Naive thymus-derived CD4-positive, alpha-beta T cell (primary cell): ENCODE results near the gene DNAJA2. TPM values are rescaled to one million over a fixed set of nuclear protein-coding genes. Genes with fewer than 3 reads are reported as not detected.
"Not testable (repeated sequence)": the region's sequence is repeated elsewhere in the genome, so short reads cannot be mapped to it uniquely, and the experiment has no call there.

ENCODE experiments used
- ATAC-seq: fragments of 150-1000 bp; cut with Tn5 transposase; 2 replicates; pipeline ENCODE4 v1.10.0; 2021; ENCODE audit warnings: mild to moderate bottlenecking, moderate library complexity
- CTCF ChIA-PET: fragments of 350-600 bp; sonication (Branson Sonifier 250); formaldehyde crosslinking; loops from one replicate; lab custom pipeline; 2021; ENCODE audit warnings: antibody characterized with exemption; lab: Charles Lee
- POLR2A ChIA-PET: fragments of 350-600 bp; sonication (Branson Sonifier 250); formaldehyde crosslinking; loops from one replicate; lab custom pipeline; 2021; ENCODE audit warnings: antibody characterized with exemption, inconsistent platforms; lab: Charles Lee
- DNase-seq, 9 donors: peaks; one replicate each; pipeline versions ENCODE4 v3.0.0 to v3.0.0-alpha.2; 2020 to 2022; ENCODE audit warnings: mixed read lengths in 1 of 9
- H3K27ac ChIP-seq: one replicate; pipeline ENCODE4 v1.7.0; 2013; ENCODE audit warnings: mild to moderate bottlenecking, low read depth, low read length, moderate library complexity
- H3K27me3 ChIP-seq, 2 donors: one replicate each; pipeline ENCODE4 v1.7.0; 2013; ENCODE audit warnings: low read length in 2 of 2, mild to moderate bottlenecking in 2 of 2, moderate library complexity in 2 of 2; ENCODE audit not compliant: control insufficient read depth in 2 of 2, insufficient read depth in 2 of 2
- H3K36me3 ChIP-seq, 3 experiments: 1 replicate in 2 of 3; 2 replicates in 1 of 3; pipeline ENCODE4 v1.7.0; 2013; ENCODE audit warnings: low read length in 3 of 3, mild to moderate bottlenecking in 3 of 3, moderate library complexity in 1 of 3; ENCODE audit not compliant: insufficient read depth in 3 of 3, control insufficient read depth in 2 of 3
- H3K4me1 ChIP-seq, 2 donors: one replicate each; pipeline ENCODE4 v1.7.0; 2013; ENCODE audit warnings: low read length in 2 of 2, mild to moderate bottlenecking in 2 of 2, moderate library complexity in 1 of 2; ENCODE audit not compliant: control insufficient read depth in 2 of 2, insufficient read depth in 2 of 2
- H3K4me3 ChIP-seq: 2 replicates; pipeline ENCODE4 v1.7.0; 2013; ENCODE audit warnings: mild to moderate bottlenecking, low read length
- H3K9me3 ChIP-seq, 3 experiments: 1 replicate in 2 of 3; 2 replicates in 1 of 3; pipeline ENCODE4 v1.7.0; 2013; ENCODE audit warnings: low read length in 3 of 3; ENCODE audit not compliant: control insufficient read depth in 2 of 3
- H3K27ac Mint-ChIP-seq, 9 donors: one replicate each; pipeline ENCODE4 v1.8.0; 2020 to 2022; ENCODE audit warnings: mixed read lengths in 9 of 9, mild to moderate bottlenecking in 8 of 9, moderate library complexity in 5 of 9, inconsistent platforms in 2 of 9
- H3K27me3 Mint-ChIP-seq, 5 donors: one replicate each; pipeline ENCODE4 v1.8.0; 2021 to 2022; ENCODE audit warnings: mixed read lengths in 5 of 5, mild to moderate bottlenecking in 1 of 5
- H3K36me3 Mint-ChIP-seq, 5 donors: one replicate each; pipeline ENCODE4 v1.8.0; 2020 to 2022; ENCODE audit warnings: mixed read lengths in 5 of 5, mild to moderate bottlenecking in 3 of 5, inconsistent platforms in 1 of 5
- H3K4me1 Mint-ChIP-seq, 7 donors: one replicate each; pipeline ENCODE4 v1.8.0; 2020 to 2022; ENCODE audit warnings: mixed read lengths in 7 of 7, mild to moderate bottlenecking in 3 of 7, inconsistent platforms in 1 of 7
- H3K4me3 Mint-ChIP-seq, 10 donors: one replicate each; pipeline ENCODE4 v1.8.0; 2020 to 2022; ENCODE audit warnings: mild to moderate bottlenecking in 10 of 10, mixed read lengths in 10 of 10, moderate library complexity in 6 of 10, inconsistent platforms in 2 of 10
- H3K9me3 Mint-ChIP-seq, 11 donors: one replicate each; pipeline ENCODE4 v1.8.0; 2020 to 2022; ENCODE audit warnings: mixed read lengths in 11 of 11, mild to moderate bottlenecking in 4 of 11, inconsistent platforms in 1 of 11, moderate library complexity in 1 of 11
- intact Hi-C, 2 donors: fragments of 100-400 bp; cut with micrococcal nuclease; formaldehyde crosslinking; loops; one replicate each; pipeline ENCODE4 v1.15.1; 2023
- polyA plus RNA-seq, 2 donors: library from polyadenylated mRNA; unstranded; fragments of 300-500 nt; fragmentation: Illumina TruSeq; gene quantifications; one replicate each; pipeline ENCODE4 v1.2.3, GENCODE V29; 2021
- total RNA-seq, 6 experiments: library from RNA in 5 of 6; stranded (reverse) in 5 of 6; gene quantifications; 1 replicate in 5 of 6; 2 replicates in 1 of 6; pipeline ENCODE4 v1.2.3 and lab custom pipeline; 2021 to 2026

The DNAJA2 gene
- total and polyA plus RNA-seq, 7 experiments from 2014 or later = 59.4 to 98.2 (median 66.1) TPM

DNA sequence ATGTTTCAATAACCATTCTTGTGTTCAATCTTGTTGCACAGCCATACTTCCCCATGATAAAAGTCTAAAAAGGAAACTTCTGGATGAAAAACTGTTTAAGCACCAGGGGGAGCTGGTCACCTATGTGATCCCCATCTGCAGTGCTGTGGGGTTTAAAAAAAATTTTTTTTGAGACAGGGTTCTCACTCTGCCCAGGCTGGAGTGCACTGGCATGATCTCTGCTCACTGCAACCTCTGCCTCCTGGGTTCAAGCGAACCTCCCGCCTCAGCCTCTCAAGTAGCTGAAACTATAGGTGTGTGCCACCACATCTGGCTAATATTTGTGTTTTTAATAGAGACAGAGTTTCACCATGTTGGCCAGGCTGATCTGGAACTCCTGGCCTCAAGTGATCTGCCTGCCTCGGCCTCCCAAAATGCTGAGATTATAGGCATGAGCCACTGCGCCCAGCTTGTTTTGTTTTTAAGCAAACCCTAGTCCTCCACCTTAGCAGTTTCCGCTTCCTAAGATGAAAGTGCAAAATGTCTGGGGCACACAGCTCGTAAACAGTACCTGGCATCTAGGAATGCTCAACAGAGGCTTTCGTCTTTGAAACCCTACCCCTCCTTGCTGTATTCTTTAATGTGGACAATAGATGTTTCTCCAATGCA lies 25.4 kb downstream of the DNAJA2 start:
- Histone ChIP-seq H3K27me3 (no peaks in the 10 kb centered on the region), H3K4me1 (no peaks in the 10 kb centered on the region), H3K9me3 (no peaks in the 10 kb centered on the region), H3K27ac (no peak overlapping the region), H3K4me3 (no peak overlapping the region), H3K36me3 (no peaks in the 10 kb centered on the region)
- peak; percentile 89 for ATAC-seq
- ChIA-PET CTCF (interaction anchor here (0.6 to 1.4 kb wide), 3 partner anchors 81 to 1664 kb away, joined by 3 to 6 read pairs (median 4); no protein-coding TSS in a partner anchor), POLR2A (interaction anchor here (0.8 kb wide), 1 partner anchor 24 kb away, joined by 5 read pairs; no protein-coding TSS in a partner anchor)
- Mint-ChIP-seq H3K27ac (no peak overlapping the region), H3K4me1 (peaks cover 0 to 13% (median under 1%) of the 10 kb centered on the region in 7 donors), H3K27me3 (no peaks in the 10 kb centered on the region), H3K36me3 (peaks cover 0 to 1% (median 0%) of the 10 kb centered on the region in 5 donors), H3K4me3 (no peak overlapping the region), H3K9me3 (peaks cover 0 to 2% (median 0%) of the 10 kb centered on the region in 11 donors)
- peak in 7 of 9 donors; percentile 11 to 49 (median 42) for DNase-seq
- intact Hi-C loops = loop anchor here (1.0 to 5.0 kb wide), 6 partner anchors 70 to 1217 kb away; partner anchors contain the start of gene NETO2 (in 2 of the 2)

DNA sequence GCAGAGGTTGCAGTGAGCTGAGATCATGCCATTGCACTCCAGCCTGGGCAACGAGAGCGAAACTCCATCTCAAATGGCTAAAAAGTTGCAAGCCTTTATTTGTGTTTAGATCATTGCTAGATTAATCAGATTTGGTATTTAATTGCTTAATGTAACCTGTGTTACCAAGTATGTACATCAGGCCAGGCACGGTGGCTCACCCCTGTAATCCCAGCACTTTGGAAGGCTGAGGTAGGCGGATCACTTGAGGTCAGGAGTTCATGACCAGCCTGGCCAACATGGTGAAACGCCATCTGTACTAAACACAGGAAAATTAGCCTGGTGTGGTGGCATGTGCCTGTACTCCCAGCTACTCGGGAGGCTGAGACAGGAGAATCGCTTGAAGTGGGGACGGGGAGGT lies 28.8 kb downstream of the DNAJA2 start:
- DNase-seq, H3K36me3 Mint-ChIP-seq, H3K4me3 Mint-ChIP-seq, H3K27ac Mint-ChIP-seq, H3K27ac ChIP-seq, CTCF ChIA-PET, ATAC-seq, H3K9me3 ChIP-seq, H3K9me3 Mint-ChIP-seq, POLR2A ChIA-PET, H3K27me3 Mint-ChIP-seq, H3K4me1 ChIP-seq, H3K27me3 ChIP-seq, H3K36me3 ChIP-seq, H3K4me3 ChIP-seq: not testable (repeated sequence)
- H3K4me1 Mint-ChIP-seq = peaks cover 0 to 20% (median 7%) of the 10 kb centered on the region in 7 donors
- intact Hi-C loops = loop anchor here (5.0 kb wide), 1 partner anchor 198 kb away; the partner anchor contains the start of gene NETO2 (in 2 of the 2)

DNA sequence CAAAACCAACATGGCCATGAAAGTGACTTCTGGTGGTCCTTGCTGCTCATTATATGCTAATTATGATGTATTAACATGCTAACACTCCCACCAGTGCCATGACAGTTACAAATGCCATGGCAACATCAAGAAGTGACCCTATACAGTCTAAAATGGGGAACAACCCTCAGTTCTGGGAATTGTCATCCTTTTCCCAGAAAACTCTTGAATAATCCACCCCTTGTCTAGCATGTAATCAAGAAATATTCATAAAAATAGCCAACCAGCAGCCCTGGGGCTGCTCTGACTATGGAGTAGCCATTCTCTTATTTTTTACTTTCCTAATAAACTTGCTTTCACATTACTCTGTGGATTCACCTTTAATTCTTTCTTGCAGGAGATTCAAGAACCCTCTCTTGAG lies 35.9 kb downstream of the DNAJA2 start:
- Mint-ChIP-seq H3K36me3 (peaks cover 0 to 1% (median 0%) of the 10 kb centered on the region in 5 donors), H3K4me3 (no peak overlapping the region), H3K27ac (no peak overlapping the region), H3K4me1 (peaks cover 0 to 4% (median 3%) of the 10 kb centered on the region in 7 donors), H3K27me3 (no peaks in the 10 kb centered on the region), H3K9me3 (no peaks in the 10 kb centered on the region)
- H3K36me3 ChIP-seq = no peaks in the 10 kb centered on the region
- H3K27me3 ChIP-seq = no peaks in the 10 kb centered on the region
- POLR2A ChIA-PET = no interaction called here
- H3K9me3 ChIP-seq = no peaks in the 10 kb centered on the region
- H3K4me3 ChIP-seq = no peak overlapping the region
- no peaks in the 10 kb centered on the region for H3K4me1 ChIP-seq
- DNase-seq (no peak), ATAC-seq (no peak)
- intact Hi-C loops = no loop called here
- no peak overlapping the region for H3K27ac ChIP-seq
- CTCF ChIA-PET = no interaction called here

DNA sequence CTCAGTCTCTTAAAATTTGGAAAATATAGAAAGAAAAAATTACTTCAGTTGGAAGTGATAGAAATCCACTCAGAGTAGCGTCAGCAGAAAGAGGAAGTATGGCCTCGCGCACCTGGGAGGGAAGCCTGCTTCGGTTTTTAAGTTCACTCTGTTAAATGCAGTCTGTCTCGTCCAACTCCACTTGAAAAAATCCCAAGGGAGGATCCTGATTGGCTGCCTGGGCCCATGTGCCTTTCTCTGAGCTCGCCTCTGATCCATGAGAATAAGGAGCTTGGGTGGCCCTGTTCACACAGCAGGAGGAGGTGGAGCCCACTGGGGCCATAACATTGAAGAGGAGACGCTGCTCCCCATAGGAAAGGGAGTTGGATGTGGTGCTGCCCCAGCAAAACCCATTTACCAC lies 40.7 kb downstream of the DNAJA2 start:
- H3K4me3 ChIP-seq = no peak overlapping the region
- H3K27me3 ChIP-seq = no peaks in the 10 kb centered on the region
- no peak overlapping the region for H3K27ac ChIP-seq
- Mint-ChIP-seq H3K9me3 (no peaks in the 10 kb centered on the region), H3K4me1 (peaks cover 0 to 5% (median 0%) of the 10 kb centered on the region in 7 donors), H3K27ac (no peak overlapping the region), H3K27me3 (no peaks in the 10 kb centered on the region), H3K4me3 (no peak overlapping the region), H3K36me3 (no peaks in the 10 kb centered on the region)
- POLR2A ChIA-PET = no interaction called here
- H3K9me3 ChIP-seq = no peaks in the 10 kb centered on the region
- CTCF ChIA-PET = no interaction called here
- no peaks in the 10 kb centered on the region for H3K4me1 ChIP-seq
- intact Hi-C loops = no loop called here
- H3K36me3 ChIP-seq = no peaks in the 10 kb centered on the region
- ATAC-seq (no peak), DNase-seq (no peak)

DNA sequence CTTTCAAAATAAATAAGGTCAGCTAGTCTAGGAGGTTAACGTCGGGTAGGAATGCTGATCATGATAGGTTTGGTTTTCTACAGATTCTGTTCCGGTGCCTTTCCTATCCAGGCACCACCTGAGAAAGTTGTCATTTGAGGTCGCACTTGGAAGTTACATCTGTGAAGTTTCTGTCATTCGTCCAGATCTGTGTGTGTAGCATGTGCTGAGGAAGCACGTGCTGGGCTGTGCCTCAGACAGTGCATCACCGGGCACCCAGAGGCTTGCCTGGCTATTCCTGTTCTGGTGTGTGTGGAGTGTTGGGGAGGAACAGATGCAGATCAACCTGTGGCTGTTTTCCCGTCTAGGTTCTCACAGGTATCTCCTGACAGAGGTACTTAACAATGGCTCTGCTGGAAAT lies 42.6 kb downstream of the DNAJA2 start:
- no peaks in the 10 kb centered on the region for H3K36me3 Mint-ChIP-seq
- H3K27me3 Mint-ChIP-seq = no peaks in the 10 kb centered on the region
- H3K4me1 Mint-ChIP-seq = peaks cover 0 to 5% (median 0%) of the 10 kb centered on the region in 7 donors
- DNase-seq (no peak), ATAC-seq (no peak)
- no peaks in the 10 kb centered on the region for H3K36me3 ChIP-seq
- no peak overlapping the region for H3K4me3 ChIP-seq
- ChIA-PET CTCF (no interaction called here), POLR2A (no interaction called here)
- no peaks in the 10 kb centered on the region for H3K27me3 ChIP-seq
- no peaks in the 10 kb centered on the region for H3K4me1 ChIP-seq
- no peaks in the 10 kb centered on the region for H3K9me3 ChIP-seq
- H3K27ac ChIP-seq = no peak overlapping the region
- H3K4me3 Mint-ChIP-seq = no peak overlapping the region
- H3K27ac Mint-ChIP-seq = no peak overlapping the region
- intact Hi-C loops = no loop called here
- H3K9me3 Mint-ChIP-seq = no peaks in the 10 kb centered on the region

DNA sequence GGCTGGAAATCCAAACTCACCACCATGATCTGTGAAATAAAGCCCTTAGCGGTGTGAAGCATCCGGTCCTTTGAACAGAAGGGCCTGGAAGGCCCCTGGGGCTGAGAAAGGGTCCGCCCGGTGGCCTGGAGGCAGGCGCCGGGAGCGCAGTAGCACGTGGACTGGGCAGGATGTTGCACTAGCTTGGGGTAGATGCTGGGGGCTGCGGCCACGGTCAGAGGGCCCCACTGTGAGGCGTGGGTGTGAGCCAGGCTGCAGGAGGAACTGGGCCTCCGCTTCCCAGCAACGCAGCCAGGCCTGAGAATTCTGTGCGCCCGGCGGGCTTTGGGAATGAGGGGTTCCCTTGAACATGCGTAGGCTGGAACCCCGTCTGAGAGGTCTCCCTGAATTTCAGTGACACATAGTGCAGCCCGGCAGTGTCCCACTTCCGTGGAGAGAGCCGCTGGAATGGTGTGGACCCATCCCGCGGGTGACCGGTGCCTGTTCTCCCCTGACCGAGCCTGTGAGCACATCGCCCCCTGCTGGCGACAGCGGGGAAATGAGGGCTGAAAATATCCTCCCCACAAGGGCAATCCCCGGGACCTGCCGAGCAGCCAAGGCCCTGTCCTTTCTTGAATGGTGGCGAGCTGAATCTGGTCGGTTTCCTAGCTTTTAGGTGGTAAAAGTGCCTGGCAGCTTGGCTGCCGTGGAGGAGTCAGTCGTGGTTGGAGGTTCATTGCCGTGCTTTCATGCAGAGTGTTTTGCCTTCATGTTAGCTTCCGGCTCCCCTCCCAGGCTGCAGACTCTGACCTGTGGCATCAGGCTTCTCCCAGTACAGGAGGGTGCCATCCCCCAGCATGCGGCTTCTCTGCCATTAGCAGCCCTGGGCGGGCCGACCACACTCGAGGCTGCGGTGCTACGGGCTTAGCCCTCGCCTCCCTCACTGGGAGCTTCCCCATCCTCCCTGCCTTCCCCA lies 43.8 kb downstream of the DNAJA2 start:
- Mint-ChIP-seq H3K36me3 (no peaks in the 10 kb centered on the region), H3K27ac (no peak overlapping the region), H3K4me1 (peaks cover 0 to 5% (median 0%) of the 10 kb centered on the region in 7 donors), H3K27me3 (no peaks in the 10 kb centered on the region), H3K4me3 (no peak overlapping the region), H3K9me3 (no peaks in the 10 kb centered on the region)
- intact Hi-C loops = loop anchor here (1.0 to 5.0 kb wide), 2 partner anchors 75 to 257 kb away; no protein-coding TSS in a partner anchor
- H3K36me3 ChIP-seq = no peaks in the 10 kb centered on the region
- no peaks in the 10 kb centered on the region for H3K9me3 ChIP-seq
- H3K27ac ChIP-seq = no peak overlapping the region
- DNase-seq (peak; percentile 15 to 73 (median 38)), ATAC-seq (peak; percentile 83)
- H3K4me1 ChIP-seq = no peaks in the 10 kb centered on the region
- no peaks in the 10 kb centered on the region for H3K27me3 ChIP-seq
- POLR2A ChIA-PET = no interaction called here
- H3K4me3 ChIP-seq = no peak overlapping the region
- CTCF ChIA-PET = interaction anchor here (0.9 to 1.0 kb wide), 3 partner anchors 14 to 42 kb away, joined by 3 read pairs; no protein-coding TSS in a partner anchor
